Transverse colon (tissue), 4 donors: ENCODE results near the gene NT5DC1. TPM values are rescaled to one million over a fixed set of nuclear protein-coding genes. Genes with fewer than 3 reads are reported as not detected.

Source experiments
- DNase-seq: peaks from one replicate; pipeline ENCODE4 v3.0.0-alpha.2; 2019
- H3K27ac ChIP-seq, 4 donors: fragments of 200-600 bp; sonication (generic); 2 replicates each; pipeline ENCODE4 v1.5.1; 2016 to 2018; ENCODE audit warnings: inconsistent platforms in 4 of 4
- H3K27me3 ChIP-seq: fragments of 200-600 bp; sonication (generic); 2 replicates; pipeline ENCODE4 v1.5.1; 2017; ENCODE audit warnings: inconsistent platforms
- H3K36me3 ChIP-seq, 4 donors: fragments of 200-600 bp; sonication (generic); 2 replicates each; pipeline ENCODE4 v1.5.1; 2017 to 2019; ENCODE audit warnings: inconsistent platforms in 4 of 4
- H3K4me1 ChIP-seq, 4 donors: fragments of 200-600 bp; sonication (generic); 2 replicates each; pipeline ENCODE4 v1.5.1; 2017 to 2020; ENCODE audit warnings: inconsistent platforms in 4 of 4
- H3K4me3 ChIP-seq, 4 donors: fragments of 200-600 bp; sonication (generic); 1 replicate in 1 of 4; 2 replicates in 3 of 4; pipeline versions ENCODE4 v1.5.1 to v1.6.1; 2017 to 2019; ENCODE audit warnings: inconsistent platforms in 4 of 4
- H3K9me3 ChIP-seq, 2 donors: fragments of 200-600 bp; sonication (generic); 2 replicates each; pipeline ENCODE4 v1.5.1; 2017 to 2019; ENCODE audit warnings: inconsistent platforms in 2 of 2
- EP300 ChIP-seq: sonication (generic); formaldehyde crosslinking; IDR thresholded peaks from one replicate; pipeline ENCODE4 v1.6.1; 2017; ENCODE audit warnings: antibody characterized with exemption, low read depth
- POLR2A ChIP-seq: fragments of 450-650 bp; IDR thresholded peaks from one replicate; pipeline ENCODE4 v1.6.1; 2016; ENCODE audit warnings: antibody characterized with exemption, mild to moderate bottlenecking, moderate library complexity
- POLR2AphosphoS5 ChIP-seq, 3 donors: sonication (generic); formaldehyde crosslinking; IDR thresholded peaks; one replicate each; pipeline ENCODE4 v1.6.1; 2016; ENCODE audit warnings: antibody characterized with exemption in 3 of 3
- WGBS, 2 donors: methylation state at CpG; one replicate each; pipeline ENCODE4 v1.1.5; 2018; ENCODE audit warnings: low coverage in 1 of 2; 5-methylcytosine and 5-hydroxymethylcytosine counted together
- in situ Hi-C, 4 donors: fragments of 200-750 bp; cut with MboI; loops; one replicate each; pipeline versions ENCODE4 v1.15.0 to v1.15.1; 2017; ENCODE audit warnings: low sequenced_read_pairs in 3 of 4, low pct_ligation_motif_present in 1 of 4, low pct_unique_long_range_greater_than_20kb in 1 of 4
- intact Hi-C: fragments of 100-400 bp; cut with DNase I; formaldehyde crosslinking; loops from one replicate; pipeline ENCODE4 v1.15.1; 2023; ENCODE audit warnings: low total_unique reads
- total RNA-seq, 4 donors: library from RNA; depleted of rRNA; stranded (reverse); fragments of >200 nt; gene quantifications; one replicate each; pipeline ENCODE4 v1.1.0, GENCODE V29; 2016
- TF ChIP-seq, protein P1 (sequence below), 5 experiments: fragments of 200-600 bp in 3 of 5; fragments of 450-650 bp in 2 of 5; sonication (generic) in 3 of 5; IDR thresholded peaks; 1 replicate in 2 of 5; 2 replicates in 3 of 5; pipeline ENCODE4 v1.5.1; 2016 to 2017; ENCODE audit warnings: antibody characterized with exemption in 5 of 5, inconsistent platforms in 3 of 5, mild to moderate bottlenecking in 2 of 5, moderate library complexity in 1 of 5

Gene NT5DC1
- total RNA-seq, 4 donors from 2014 or later, result 5.4 to 18.6 (median 12.4) TPM

DNA sequence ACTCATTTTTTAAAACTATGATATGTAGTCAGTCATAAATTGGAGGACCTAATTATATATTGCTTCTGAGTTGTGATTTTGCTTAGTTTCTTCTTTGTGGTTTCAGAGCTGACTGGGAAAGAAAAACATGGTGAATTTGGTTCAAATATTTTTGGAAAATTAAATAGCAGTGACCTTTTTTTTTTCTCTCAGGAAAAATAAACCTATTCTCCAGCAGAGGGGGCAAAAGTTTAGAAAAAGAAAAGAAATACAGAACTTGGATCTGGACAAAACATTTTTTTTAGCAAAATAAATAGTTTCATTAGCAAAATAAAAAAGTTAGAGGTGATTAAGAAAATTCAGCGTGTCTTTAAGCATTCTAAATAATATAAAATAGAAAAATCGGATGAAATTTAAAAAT, 15.1 kb downstream of the NT5DC1 start:
- 87 to 100% methylated on average over 2 of the region's 2 CpGs for WGBS, 2 donors

DNA sequence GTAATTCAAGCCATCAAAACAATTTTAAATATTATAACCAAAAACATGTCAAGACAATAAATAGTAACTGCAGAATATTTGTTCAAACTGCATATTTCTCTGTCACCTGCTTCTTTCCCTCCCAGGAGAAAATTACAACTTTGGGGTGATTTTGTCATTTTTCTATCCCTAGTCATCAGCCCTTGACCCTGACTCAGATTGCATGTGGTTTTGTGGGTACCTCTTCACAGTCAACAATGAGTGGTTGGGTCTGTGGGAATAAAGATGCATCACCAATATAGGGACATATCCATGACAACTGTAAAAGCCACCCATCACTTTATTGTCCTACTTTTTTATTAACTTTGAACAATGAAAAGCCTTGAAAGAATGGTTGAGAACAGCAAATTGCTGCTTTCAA, 18.0 kb downstream of the NT5DC1 start:
- no peaks in the 10 kb centered on the region for H3K27me3 ChIP-seq
- peaks cover 0 to 6% (median 3%) of the 10 kb centered on the region in 4 donors for H3K36me3 ChIP-seq
- H3K27ac ChIP-seq, result no peak overlapping the region
- TF ChIP-seq, protein P1, sequence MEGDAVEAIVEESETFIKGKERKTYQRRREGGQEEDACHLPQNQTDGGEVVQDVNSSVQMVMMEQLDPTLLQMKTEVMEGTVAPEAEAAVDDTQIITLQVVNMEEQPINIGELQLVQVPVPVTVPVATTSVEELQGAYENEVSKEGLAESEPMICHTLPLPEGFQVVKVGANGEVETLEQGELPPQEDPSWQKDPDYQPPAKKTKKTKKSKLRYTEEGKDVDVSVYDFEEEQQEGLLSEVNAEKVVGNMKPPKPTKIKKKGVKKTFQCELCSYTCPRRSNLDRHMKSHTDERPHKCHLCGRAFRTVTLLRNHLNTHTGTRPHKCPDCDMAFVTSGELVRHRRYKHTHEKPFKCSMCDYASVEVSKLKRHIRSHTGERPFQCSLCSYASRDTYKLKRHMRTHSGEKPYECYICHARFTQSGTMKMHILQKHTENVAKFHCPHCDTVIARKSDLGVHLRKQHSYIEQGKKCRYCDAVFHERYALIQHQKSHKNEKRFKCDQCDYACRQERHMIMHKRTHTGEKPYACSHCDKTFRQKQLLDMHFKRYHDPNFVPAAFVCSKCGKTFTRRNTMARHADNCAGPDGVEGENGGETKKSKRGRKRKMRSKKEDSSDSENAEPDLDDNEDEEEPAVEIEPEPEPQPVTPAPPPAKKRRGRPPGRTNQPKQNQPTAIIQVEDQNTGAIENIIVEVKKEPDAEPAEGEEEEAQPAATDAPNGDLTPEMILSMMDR (IDR thresholded peaks at IDR 0.05), result no peak
- TF ChIP-seq POLR2AphosphoS5 (IDR thresholded peaks at IDR 0.05) (no peak), EP300 (no peak), POLR2A (no peak)
- no peak for DNase-seq
- H3K4me3 ChIP-seq, result no peak overlapping the region
- intact Hi-C loops (no loop called here), in situ Hi-C loops (no loop called here)
- no peaks in the 10 kb centered on the region for H3K9me3 ChIP-seq
- H3K4me1 ChIP-seq, result no peaks in the 10 kb centered on the region

More for the DNA sequence above, 15.1 kb downstream of the NT5DC1 start:
- intact Hi-C loops (no loop called here), in situ Hi-C loops (no loop called here)
- no peak for DNase-seq
- H3K9me3 ChIP-seq, result no peaks in the 10 kb centered on the region
- no peak overlapping the region for H3K4me3 ChIP-seq
- TF ChIP-seq, protein P1 (IDR thresholded peaks at IDR 0.05), result no peak
- TF ChIP-seq EP300 (no peak), POLR2A (no peak), POLR2AphosphoS5 (IDR thresholded peaks at IDR 0.05) (no peak)
- peaks cover 0 to 31% (median 6%) of the 10 kb centered on the region in 4 donors for H3K36me3 ChIP-seq
- no peaks in the 10 kb centered on the region for H3K27me3 ChIP-seq
- H3K27ac ChIP-seq, result no peak overlapping the region
- no peaks in the 10 kb centered on the region for H3K4me1 ChIP-seq

DNA sequence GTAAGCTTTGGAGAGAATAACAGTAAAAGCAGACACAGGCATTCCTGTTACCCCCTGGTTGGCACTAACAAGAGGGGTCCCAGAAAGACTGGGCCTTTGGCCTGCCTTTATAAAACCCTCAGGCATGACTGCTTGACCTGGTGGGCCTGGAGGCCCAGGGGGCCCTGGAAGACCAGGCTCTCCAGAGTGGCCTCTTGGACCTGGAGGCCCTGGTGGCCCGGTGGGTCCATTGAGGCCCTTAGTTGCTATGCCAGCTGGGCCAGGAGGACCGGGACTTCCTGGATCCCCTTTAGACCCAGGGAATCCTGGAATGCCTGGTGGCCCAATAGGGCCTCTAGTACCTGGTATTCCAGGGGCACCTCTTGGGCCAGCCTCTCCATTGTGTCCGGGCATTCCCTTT, 19.8 kb downstream of the NT5DC1 start:
- Histone ChIP-seq H3K36me3 (no peaks in the 10 kb centered on the region), H3K4me3 (no peak overlapping the region), H3K4me1 (no peaks in the 10 kb centered on the region), H3K9me3 (no peaks in the 10 kb centered on the region), H3K27ac (no peak overlapping the region), H3K27me3 (no peaks in the 10 kb centered on the region)
- in situ Hi-C loops, result no loop called here
- DNase-seq, result no peak
- intact Hi-C loops, result no loop called here
- TF ChIP-seq POLR2AphosphoS5 (IDR thresholded peaks at IDR 0.05), result no peak
- TF ChIP-seq POLR2A, result no peak
- TF ChIP-seq, protein P1 (IDR thresholded peaks at IDR 0.05), result no peak
- TF ChIP-seq EP300, result no peak
- 100% methylated on average over 1 of the region's 3 CpGs; no CpG with 5 or more reads in 1 of the 2 donors for WGBS, 2 donors

DNA sequence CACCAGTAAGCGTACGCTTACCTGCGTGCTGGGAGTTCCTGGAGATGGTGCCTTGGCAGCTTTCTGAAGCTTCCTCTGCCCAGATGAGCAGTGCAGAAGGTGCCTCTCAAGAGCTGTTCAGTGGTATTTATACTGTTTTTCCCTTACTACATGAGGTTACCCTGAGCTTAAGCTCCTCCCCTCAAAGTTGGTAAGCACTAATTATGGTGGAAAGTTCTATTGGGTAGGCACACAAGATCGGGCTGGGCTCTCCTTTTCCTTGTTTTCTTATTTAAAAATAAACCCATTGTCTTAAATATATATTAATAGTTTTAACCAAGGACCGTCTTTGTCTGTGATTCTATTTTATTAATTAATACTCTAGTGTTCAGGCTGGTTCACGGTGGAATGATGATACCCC, 25.4 kb downstream of the NT5DC1 start, which contains the start of gene COL10A1:
COL10A1 (minus strand) TSS at position 101 of the 400 bp plus-strand sequence. CDS start 640 bp downstream, outside the sequence.
- Histone ChIP-seq H3K27ac (no peak within 1 kb of the TSS), H3K4me1 (peaks cover 0 to 4% (median 0%) of the 10 kb centered on the region in 4 donors), H3K9me3 (no peaks in the 10 kb centered on the region), H3K27me3 (no peaks in the 10 kb centered on the region), H3K4me3 (no peak within 1 kb of the TSS), H3K36me3 (no peaks in the 10 kb centered on the region)
- WGBS, 2 donors, result 94 to 98% methylated on average over 6 of the region's 6 CpGs
- intact Hi-C loops (no loop called here), in situ Hi-C loops (no loop called here)
- no peak for DNase-seq
- TF ChIP-seq POLR2AphosphoS5 (IDR thresholded peaks at IDR 0.05) (no peak), POLR2A (no peak), EP300 (no peak)
- TF ChIP-seq, protein P1 (IDR thresholded peaks at IDR 0.05), result no peak
